Jurkat, Clone E6-1 (cell line): Measurements from ENCODE around the gene ASB2.
A peak's percentile ranks its signal among the peaks of the same experiment; 100 is the strongest.

ENCODE experiments used
- DNase-seq: peaks from one replicate; pipeline ENCODE4 v3.0.0-alpha.2; 2011; ENCODE audit warnings: low read depth, low spot score
- H3K4me3 ChIP-seq: 2 replicates; pipeline ENCODE4 v1.5.1; 2011; ENCODE audit warnings: mild to moderate bottlenecking, low read length, control low read depth, moderate library complexity

Gene ASB2

GRCh38 chr14:93982230-93983007, 6.0 kb upstream of the ASB2 start:
- no peak for DNase-seq
- H3K4me3 ChIP-seq: no peak overlapping the region

GRCh38 chr14:93981316-93982229, 5.2 kb upstream of the ASB2 start:
- DNase-seq: no peak
- H3K4me3 ChIP-seq: no peak overlapping the region

- H3K4me3 ChIP-seq: no peak overlapping the region
- DNase-seq: no peak
These were observed 4.3 kb upstream of the ASB2 start for GRCh38 chr14:93980456-93981201.

- no peak for DNase-seq
- no peak overlapping the region for H3K4me3 ChIP-seq
These were observed 2.4 kb upstream of the ASB2 start for GRCh38 chr14:93978735-93979134.

- peak; percentile 95 for DNase-seq
- H3K4me3 ChIP-seq: no peak overlapping the region
These were observed 1.6 kb upstream of the ASB2 start for GRCh38 chr14:93977790-93978581.

GRCh38 chr14:93977171-93977570, 801 bp upstream of the ASB2 start:
- no peak overlapping the region for H3K4me3 ChIP-seq
- DNase-seq: no peak

- DNase-seq: no peak
- no peak overlapping the region for H3K4me3 ChIP-seq
These were observed 436 bp downstream of the ASB2 start for GRCh38 chr14:93975791-93976476.

- no peak for DNase-seq
- H3K4me3 ChIP-seq: no peak overlapping the region
These were observed 1.5 kb downstream of the ASB2 start for GRCh38 chr14:93974833-93975232.

GRCh38 chr14:93974299-93974698, 2.1 kb downstream of the ASB2 start:
- H3K4me3 ChIP-seq: no peak overlapping the region
- no peak for DNase-seq

- no peak overlapping the region for H3K4me3 ChIP-seq
These were observed 2.8 kb downstream of the ASB2 start for GRCh38 chr14:93973607-93974006.

GRCh38 chr14:93972618-93973205, 3.7 kb downstream of the ASB2 start:
- DNase-seq: no peak
- no peak overlapping the region for H3K4me3 ChIP-seq

More at GRCh38 chr14:93973607-93974006, 2.8 kb downstream of the ASB2 start:
- no peak for DNase-seq

GRCh38 chr14:93971635-93972027, 4.7 kb downstream of the ASB2 start:
- H3K4me3 ChIP-seq: no peak overlapping the region
- no peak for DNase-seq

GRCh38 chr14:93970965-93971634, 5.3 kb downstream of the ASB2 start:
- H3K4me3 ChIP-seq: no peak overlapping the region; the same call in 1 of the 2 replicates
- DNase-seq: no peak

- DNase-seq: no peak
- no peak overlapping the region for H3K4me3 ChIP-seq
These were observed 5.8 kb downstream of the ASB2 start for GRCh38 chr14:93970585-93970964.

GRCh38 chr14:93969082-93969828, 7.1 kb downstream of the ASB2 start:
- no peak for DNase-seq
- no peak overlapping the region for H3K4me3 ChIP-seq

GRCh38 chr14:93967637-93968250, 8.6 kb downstream of the ASB2 start:
- no peak overlapping the region for H3K4me3 ChIP-seq
- DNase-seq: no peak
